HepG2 (cell line): ENCODE measurements around the gene TBX15. TPM values are rescaled to one million over a fixed set of nuclear protein-coding genes. Genes with fewer than 3 reads are reported as not detected.

Experiments
- FIP1L1 ChIP-seq: fragments of 200-400 bp; formaldehyde crosslinking; IDR thresholded peaks from 2 replicates; pipeline ENCODE4 v1.6.1; 2018; ENCODE audit warnings: low read depth, mild to moderate bottlenecking, low read length, moderate library complexity, borderline replicate concordance; ENCODE audit not compliant: insufficient read depth
- HNRNPLL ChIP-seq: fragments of 200-400 bp; formaldehyde crosslinking; IDR thresholded peaks from 2 replicates; pipeline ENCODE4 v1.6.1; 2017; ENCODE audit warnings: mild to moderate bottlenecking, low read depth, low read length; ENCODE audit not compliant: poor library complexity, severe bottlenecking
- HOXD1 ChIP-seq: sonication (generic); formaldehyde crosslinking; IDR thresholded peaks from 2 replicates; pipeline ENCODE4 v1.5.0; 2020; ENCODE audit warnings: missing genetic modification reagents
- POLR2AphosphoS5 ChIP-seq: IDR thresholded peaks from 2 replicates; pipeline ENCODE4 v1.6.1; 2012; ENCODE audit warnings: low read depth, low read length
- SMARCC2 ChIP-seq: fragments of 450-650 bp; IDR thresholded peaks from 2 replicates; pipeline ENCODE4 v1.6.1; 2017; ENCODE audit warnings: antibody characterized with exemption, mild to moderate bottlenecking
- SNAI1 ChIP-seq: sonication (generic); formaldehyde crosslinking; IDR thresholded peaks from 2 replicates; pipeline ENCODE4 v1.5.0; 2020; ENCODE audit warnings: mild to moderate bottlenecking, missing genetic modification reagents, borderline replicate concordance
- TBP ChIP-seq: sonication (generic); formaldehyde crosslinking; IDR thresholded peaks from 2 replicates; pipeline ENCODE4 v1.5.0; 2020; ENCODE audit warnings: missing genetic modification reagents
- ZBTB1 ChIP-seq: sonication (generic); formaldehyde crosslinking; IDR thresholded peaks from 2 replicates; pipeline ENCODE4 v1.4.0; 2020; ENCODE audit warnings: missing genetic modification reagents, borderline replicate concordance
- ZBTB21 ChIP-seq: sonication (generic); formaldehyde crosslinking; IDR thresholded peaks from 2 replicates; pipeline ENCODE4 v1.4.0; 2020; ENCODE audit warnings: missing genetic modification reagents
- ZFP41 ChIP-seq: sonication (generic); formaldehyde crosslinking; IDR thresholded peaks from 2 replicates; pipeline ENCODE4 v1.4.0; 2020; ENCODE audit warnings: mild to moderate bottlenecking, missing genetic modification reagents, borderline replicate concordance
- ZMYM3 ChIP-seq: sonication (generic); formaldehyde crosslinking; IDR thresholded peaks from 2 replicates; pipeline ENCODE4 v1.5.1; 2020; ENCODE audit warnings: mild to moderate bottlenecking, missing genetic modification reagents
- ZNF160 ChIP-seq: sonication (generic); formaldehyde crosslinking; IDR thresholded peaks from 2 replicates; pipeline ENCODE4 v1.8.0; 2022; ENCODE audit warnings: mild to moderate bottlenecking, inconsistent platforms, missing genetic modification reagents
- ZNF256 ChIP-seq: sonication (generic); formaldehyde crosslinking; conservative IDR thresholded peaks from 2 replicates; pipeline ENCODE4 v1.4.0; 2020; ENCODE audit warnings: missing genetic modification reagents
- ZNF260 ChIP-seq: sonication (generic); formaldehyde crosslinking; IDR thresholded peaks from 2 replicates; pipeline ENCODE4 v1.4.0; 2020; ENCODE audit warnings: missing genetic modification reagents, low read depth, mild to moderate bottlenecking, borderline replicate concordance
- ZNF337 ChIP-seq: sonication (generic); formaldehyde crosslinking; IDR thresholded peaks from 2 replicates; pipeline ENCODE4 v1.5.1; 2020; ENCODE audit warnings: missing genetic modification reagents, low read depth, mild to moderate bottlenecking, borderline replicate concordance
- ZNF414 ChIP-seq: sonication (generic); formaldehyde crosslinking; IDR thresholded peaks from 2 replicates; pipeline ENCODE4 v1.5.0; 2020; ENCODE audit warnings: missing genetic modification reagents
- ZNF672 ChIP-seq: sonication (generic); formaldehyde crosslinking; IDR thresholded peaks from 2 replicates; pipeline ENCODE4 v1.8.1; 2022; ENCODE audit warnings: missing genetic modification reagents
- ZNF777 ChIP-seq: sonication (generic); formaldehyde crosslinking; IDR thresholded peaks from 2 replicates; pipeline ENCODE4 v1.4.0; 2020; ENCODE audit warnings: missing genetic modification reagents
- ZNF790 ChIP-seq: sonication (generic); formaldehyde crosslinking; IDR thresholded peaks from 2 replicates; pipeline ENCODE4 v1.8.0; 2022; ENCODE audit warnings: missing genetic modification reagents, mild to moderate bottlenecking, borderline replicate concordance
- ZSCAN12 ChIP-seq: sonication (generic); formaldehyde crosslinking; IDR thresholded peaks from 2 replicates; pipeline ENCODE4 v1.9.0; 2021; ENCODE audit warnings: mild to moderate bottlenecking, missing genetic modification reagents
- polyA plus RNA-seq, 8 experiments: library from polyadenylated mRNA; depleted of rRNA in 3 of 8; stranded (reverse) in 7 of 8; unstranded in 1 of 8; fragments of >200 nt; fragmentation: Illumina TruSeq in 4 of 8; extraction: Trizol in 4 of 8; gene quantifications; 2 replicates each; pipeline versions ENCODE4 v1.2.1 to v1.2.3, GENCODE V29; 2011 to 2016; ENCODE audit warnings: low read depth in 4 of 8, missing spikeins in 1 of 8, mixed read lengths in 1 of 8; ENCODE audit not compliant: insufficient read depth in 1 of 8
- total RNA-seq, 5 experiments: library from RNA; depleted of rRNA; stranded (reverse); fragments of >200 nt; fragmentation: Illumina TruSeq; extraction: Trizol; gene quantifications; 2 replicates each; pipeline ENCODE4 v1.2.3, GENCODE V29; 2016; ENCODE audit warnings: low read depth in 1 of 5
- TF ChIP-seq, protein P1 (sequence below): IDR thresholded peaks from 2 replicates; pipeline ENCODE4 v1.6.1; 2016; ENCODE audit warnings: low read depth, control low read depth
- TF ChIP-seq, protein P2 (sequence below): sonication (generic); formaldehyde crosslinking; IDR thresholded peaks from 2 replicates; pipeline ENCODE4 v1.4.0; 2020; ENCODE audit warnings: missing genetic modification reagents
- TF ChIP-seq, protein P3 (sequence below): sonication (generic); formaldehyde crosslinking; IDR thresholded peaks from 2 replicates; pipeline ENCODE4 v1.5.0; 2020; ENCODE audit warnings: mild to moderate bottlenecking, missing genetic modification reagents

The TBX15 gene
- total and polyA plus RNA-seq, 2 of the 13 experiments (the other 11 are each of a cell fraction or from before 2014, with no cell fraction given) = 0.42 to 1.9 TPM

DNA sequence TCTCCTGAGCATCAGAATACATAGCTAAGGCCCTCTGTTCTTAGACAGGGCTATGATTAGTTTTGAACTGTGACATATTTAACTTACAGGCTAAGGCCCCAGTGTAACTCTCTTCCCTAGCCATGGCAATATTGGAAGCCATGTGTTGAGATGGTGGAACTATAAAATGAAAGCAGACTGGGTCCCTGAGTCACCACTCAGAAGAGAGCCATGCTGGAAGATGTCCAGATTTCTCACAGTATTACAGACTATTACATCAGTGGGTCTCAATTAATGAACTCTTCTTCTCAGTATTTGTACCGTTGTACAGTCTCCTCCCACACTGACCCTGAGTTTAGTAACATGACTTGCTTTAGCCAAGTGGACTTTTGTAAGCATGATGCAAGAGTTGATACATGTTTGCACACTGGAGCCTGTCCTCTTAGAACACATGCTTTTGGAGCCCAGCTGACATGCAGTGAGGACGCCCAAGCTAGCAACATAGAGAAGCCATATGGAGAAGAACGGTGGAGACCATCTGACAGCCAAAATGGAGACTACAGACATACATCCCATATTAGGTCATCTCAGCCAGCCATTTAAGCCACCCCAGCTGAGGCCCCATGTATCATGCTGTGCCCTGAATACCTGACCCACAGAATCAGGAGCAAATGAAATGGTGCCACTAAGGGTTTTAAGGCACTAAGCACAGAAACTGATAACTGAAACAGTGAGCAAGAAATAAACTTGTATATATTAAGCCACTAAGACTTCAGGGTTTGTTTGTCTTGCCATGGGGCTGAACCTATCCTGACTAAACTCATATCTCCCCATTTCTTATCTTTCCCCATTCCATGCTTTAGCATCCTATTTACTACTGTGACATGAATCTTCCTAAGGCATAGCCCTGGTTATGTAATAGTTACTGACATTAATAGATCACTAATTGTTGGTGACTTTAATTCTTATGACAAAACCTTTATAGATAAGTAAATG lies 24.4 kb downstream of the TBX15 start (continued):
- TF ChIP-seq FIP1L1 (no peak), ZNF790 (no peak), ZNF414 (peak; percentile 96), ZBTB21 (CRISPR knock-in tag) (peak; percentile 66; the same call in 1 of the 2 replicates), ZNF777 (CRISPR knock-in tag) (no peak), ZNF260 (no peak), HNRNPLL (no peak), POLR2AphosphoS5 (no peak), HOXD1 (CRISPR knock-in tag) (no peak), ZBTB1 (CRISPR knock-in tag) (no peak), ZNF256 (CRISPR knock-in tag) (no peak), TBP (CRISPR knock-in tag) (no peak), SNAI1 (CRISPR knock-in tag) (no peak), SMARCC2 (no peak), ZNF160 (CRISPR knock-in tag) (no peak), ZSCAN12 (CRISPR knock-in tag) (no peak), ZMYM3 (CRISPR knock-in tag) (peak; percentile 87), ZFP41 (no peak), ZNF672 (CRISPR knock-in tag) (no peak), ZNF337 (CRISPR knock-in tag) (no peak)
- TF ChIP-seq, protein P1, sequence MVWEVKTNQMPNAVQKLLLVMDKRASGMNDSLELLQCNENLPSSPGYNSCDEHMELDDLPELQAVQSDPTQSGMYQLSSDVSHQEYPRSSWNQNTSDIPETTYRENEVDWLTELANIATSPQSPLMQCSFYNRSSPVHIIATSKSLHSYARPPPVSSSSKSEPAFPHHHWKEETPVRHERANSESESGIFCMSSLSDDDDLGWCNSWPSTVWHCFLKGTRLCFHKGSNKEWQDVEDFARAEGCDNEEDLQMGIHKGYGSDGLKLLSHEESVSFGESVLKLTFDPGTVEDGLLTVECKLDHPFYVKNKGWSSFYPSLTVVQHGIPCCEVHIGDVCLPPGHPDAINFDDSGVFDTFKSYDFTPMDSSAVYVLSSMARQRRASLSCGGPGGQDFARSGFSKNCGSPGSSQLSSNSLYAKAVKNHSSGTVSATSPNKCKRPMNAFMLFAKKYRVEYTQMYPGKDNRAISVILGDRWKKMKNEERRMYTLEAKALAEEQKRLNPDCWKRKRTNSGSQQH = peak; percentile 79; the same call in 1 of the 2 replicates
- TF ChIP-seq, protein P2, sequence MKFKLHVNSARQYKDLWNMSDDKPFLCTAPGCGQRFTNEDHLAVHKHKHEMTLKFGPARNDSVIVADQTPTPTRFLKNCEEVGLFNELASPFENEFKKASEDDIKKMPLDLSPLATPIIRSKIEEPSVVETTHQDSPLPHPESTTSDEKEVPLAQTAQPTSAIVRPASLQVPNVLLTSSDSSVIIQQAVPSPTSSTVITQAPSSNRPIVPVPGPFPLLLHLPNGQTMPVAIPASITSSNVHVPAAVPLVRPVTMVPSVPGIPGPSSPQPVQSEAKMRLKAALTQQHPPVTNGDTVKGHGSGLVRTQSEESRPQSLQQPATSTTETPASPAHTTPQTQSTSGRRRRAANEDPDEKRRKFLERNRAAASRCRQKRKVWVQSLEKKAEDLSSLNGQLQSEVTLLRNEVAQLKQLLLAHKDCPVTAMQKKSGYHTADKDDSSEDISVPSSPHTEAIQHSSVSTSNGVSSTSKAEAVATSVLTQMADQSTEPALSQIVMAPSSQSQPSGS = peak; percentile 93
- TF ChIP-seq, protein P3, sequence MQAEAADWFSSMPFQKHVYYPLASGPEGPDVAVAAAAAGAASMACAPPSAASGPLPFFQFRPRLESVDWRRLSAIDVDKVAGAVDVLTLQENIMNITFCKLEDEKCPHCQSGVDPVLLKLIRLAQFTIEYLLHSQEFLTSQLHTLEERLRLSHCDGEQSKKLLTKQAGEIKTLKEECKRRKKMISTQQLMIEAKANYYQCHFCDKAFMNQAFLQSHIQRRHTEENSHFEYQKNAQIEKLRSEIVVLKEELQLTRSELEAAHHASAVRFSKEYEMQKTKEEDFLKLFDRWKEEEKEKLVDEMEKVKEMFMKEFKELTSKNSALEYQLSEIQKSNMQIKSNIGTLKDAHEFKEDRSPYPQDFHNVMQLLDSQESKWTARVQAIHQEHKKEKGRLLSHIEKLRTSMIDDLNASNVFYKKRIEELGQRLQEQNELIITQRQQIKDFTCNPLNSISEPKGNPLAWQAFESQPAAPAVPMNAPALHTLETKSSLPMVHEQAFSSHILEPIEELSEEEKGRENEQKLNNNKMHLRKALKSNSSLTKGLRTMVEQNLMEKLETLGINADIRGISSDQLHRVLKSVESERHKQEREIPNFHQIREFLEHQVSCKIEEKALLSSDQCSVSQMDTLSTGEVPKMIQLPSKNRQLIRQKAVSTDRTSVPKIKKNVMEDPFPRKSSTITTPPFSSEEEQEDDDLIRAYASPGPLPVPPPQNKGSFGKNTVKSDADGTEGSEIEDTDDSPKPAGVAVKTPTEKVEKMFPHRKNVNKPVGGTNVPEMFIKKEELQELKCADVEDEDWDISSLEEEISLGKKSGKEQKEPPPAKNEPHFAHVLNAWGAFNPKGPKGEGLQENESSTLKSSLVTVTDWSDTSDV (CRISPR knock-in tag) = no peak
